Esophagus squamous epithelium (tissue), 5 donors: ENCODE measurements around the gene MMEL1. TPM values are rescaled to one million over a fixed set of nuclear protein-coding genes. Genes with fewer than 3 reads are reported as not detected.

Experiments
- DNase-seq: peaks from one replicate; lab custom pipeline; 2025; lab: John Stamatoyannopoulos, UW
- H3K27ac ChIP-seq, 4 donors: fragments of 200-600 bp; sonication (generic); one replicate each; pipeline ENCODE4 v1.5.1; 2016 to 2019; ENCODE audit warnings: mild to moderate bottlenecking in 1 of 4
- H3K27me3 ChIP-seq, 4 donors: fragments of 200-600 bp; sonication (generic); 1 replicate in 3 of 4; 2 replicates in 1 of 4; pipeline versions ENCODE4 v1.5.1 to v1.6.0; 2017 to 2021; ENCODE audit warnings: antibody characterized with exemption in 1 of 4
- H3K36me3 ChIP-seq, 3 donors: fragments of 200-600 bp; sonication (generic); one replicate each; pipeline ENCODE4 v1.5.1; 2016 to 2019
- H3K4me1 ChIP-seq, 3 donors: fragments of 200-600 bp; sonication (generic); one replicate each; pipeline ENCODE4 v1.5.1; 2017 to 2019
- H3K4me3 ChIP-seq, 4 donors: fragments of 200-600 bp; sonication (generic); 1 replicate in 3 of 4; 2 replicates in 1 of 4; pipeline ENCODE4 v1.5.1; 2016 to 2019; ENCODE audit warnings: mild to moderate bottlenecking in 2 of 4, moderate library complexity in 1 of 4
- H3K9me3 ChIP-seq, 3 donors: fragments of 200-600 bp; sonication (generic); one replicate each; pipeline ENCODE4 v1.5.1; 2016 to 2019
- POLR2A ChIP-seq, 4 donors: fragments of 450-650 bp; IDR thresholded peaks; one replicate each; pipeline ENCODE4 v1.6.1; 2017; ENCODE audit warnings: antibody characterized with exemption in 4 of 4, mild to moderate bottlenecking in 4 of 4, moderate library complexity in 3 of 4
- WGBS, 2 donors: methylation state at CpG; one replicate each; pipeline ENCODE4 v1.1.5; 2018; 5-methylcytosine and 5-hydroxymethylcytosine counted together
- intact Hi-C: fragments of 100-400 bp; cut with DNase I; formaldehyde crosslinking; loops from one replicate; pipeline ENCODE4 v1.15.0; 2022
- total RNA-seq, 4 donors: library from RNA; depleted of rRNA; stranded (reverse); fragments of >200 nt; gene quantifications; one replicate each; pipeline ENCODE4 v1.1.0, GENCODE V29; 2016
- TF ChIP-seq, protein P1 (sequence below), 6 experiments: fragments of 450-650 bp in 4 of 6; fragments of 200-600 bp in 2 of 6; sonication (generic) in 2 of 6; IDR thresholded peaks; one replicate each; pipeline ENCODE4 v1.5.1; 2016 to 2019; ENCODE audit warnings: antibody characterized with exemption in 6 of 6, mild to moderate bottlenecking in 4 of 6, moderate library complexity in 4 of 6
- donor health status: DM: yes; HTN: yes; CAD: no.

Gene MMEL1
- total RNA-seq, 4 donors from 2014 or later: 3.1 TPM; not detected in 3

DNA sequence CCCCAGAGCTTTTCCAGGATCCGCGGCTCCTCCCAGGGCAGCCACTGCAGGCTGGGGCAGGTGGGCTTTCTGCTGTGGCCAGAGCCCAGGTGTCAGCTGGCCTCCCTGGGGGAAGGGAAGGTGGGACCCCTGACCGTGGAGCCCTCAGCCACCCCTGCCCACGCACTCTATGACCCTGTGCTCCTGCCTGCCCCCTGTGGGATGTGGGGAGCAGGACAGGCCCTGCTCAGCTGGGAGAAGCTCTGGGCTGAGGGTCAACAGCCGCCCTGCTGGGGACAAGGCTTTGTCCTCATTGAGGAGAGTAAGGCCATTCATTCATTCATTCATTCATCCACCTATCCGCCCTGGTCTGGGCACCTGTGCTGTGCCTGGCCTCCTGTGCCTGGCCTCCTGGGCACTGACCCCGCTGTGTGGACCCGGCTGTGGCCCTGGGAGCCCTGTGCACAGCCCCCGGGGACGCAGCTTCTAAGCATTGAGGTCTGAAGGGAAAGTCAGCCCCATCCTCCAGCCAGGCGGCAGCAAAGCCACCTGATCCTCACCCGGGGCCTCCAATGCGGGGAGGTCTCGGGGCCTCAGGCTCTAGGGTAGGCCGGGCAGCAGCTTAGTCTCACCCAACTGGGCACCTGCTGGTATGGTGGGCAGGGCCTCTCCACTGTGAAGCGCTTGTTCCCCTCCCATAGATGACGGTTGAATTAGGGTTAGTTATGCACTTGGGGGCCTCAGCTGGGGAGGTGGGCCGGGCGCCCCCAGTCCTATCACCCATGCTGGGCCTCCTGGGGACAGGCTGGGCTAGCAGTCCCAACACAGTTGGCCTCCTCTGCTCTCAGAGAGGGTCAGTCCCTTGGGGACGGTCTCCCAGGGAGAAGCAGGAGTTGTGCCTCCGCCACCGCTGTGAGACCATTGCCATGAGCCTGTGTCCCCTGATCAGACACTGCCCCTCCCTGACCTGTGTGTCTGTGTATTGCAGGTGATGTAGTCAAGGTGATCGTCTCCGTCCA is 70.6 kb downstream of the MMEL1 start:
- peaks cover 11 to 59% (median 15%) of the 10 kb centered on the region in 3 donors for H3K36me3 ChIP-seq
- H3K4me1 ChIP-seq: peaks cover 6 to 27% (median 17%) of the 10 kb centered on the region in 3 donors
- H3K27ac ChIP-seq: no peak overlapping the region
- 87 to 100% methylated on average over 1 to 8 of the region's 24 CpGs for WGBS, 2 donors
- no peak overlapping the region for H3K4me3 ChIP-seq
- peaks cover 0 to 17% (median 0%) of the 10 kb centered on the region in 4 donors for H3K27me3 ChIP-seq
- H3K9me3 ChIP-seq: no peaks in the 10 kb centered on the region
- TF ChIP-seq, protein P1, sequence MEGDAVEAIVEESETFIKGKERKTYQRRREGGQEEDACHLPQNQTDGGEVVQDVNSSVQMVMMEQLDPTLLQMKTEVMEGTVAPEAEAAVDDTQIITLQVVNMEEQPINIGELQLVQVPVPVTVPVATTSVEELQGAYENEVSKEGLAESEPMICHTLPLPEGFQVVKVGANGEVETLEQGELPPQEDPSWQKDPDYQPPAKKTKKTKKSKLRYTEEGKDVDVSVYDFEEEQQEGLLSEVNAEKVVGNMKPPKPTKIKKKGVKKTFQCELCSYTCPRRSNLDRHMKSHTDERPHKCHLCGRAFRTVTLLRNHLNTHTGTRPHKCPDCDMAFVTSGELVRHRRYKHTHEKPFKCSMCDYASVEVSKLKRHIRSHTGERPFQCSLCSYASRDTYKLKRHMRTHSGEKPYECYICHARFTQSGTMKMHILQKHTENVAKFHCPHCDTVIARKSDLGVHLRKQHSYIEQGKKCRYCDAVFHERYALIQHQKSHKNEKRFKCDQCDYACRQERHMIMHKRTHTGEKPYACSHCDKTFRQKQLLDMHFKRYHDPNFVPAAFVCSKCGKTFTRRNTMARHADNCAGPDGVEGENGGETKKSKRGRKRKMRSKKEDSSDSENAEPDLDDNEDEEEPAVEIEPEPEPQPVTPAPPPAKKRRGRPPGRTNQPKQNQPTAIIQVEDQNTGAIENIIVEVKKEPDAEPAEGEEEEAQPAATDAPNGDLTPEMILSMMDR (IDR thresholded peaks at IDR 0.05): peak in 3 of 6 experiments; percentile 25 to 54 (median 35)
- no peak for TF ChIP-seq POLR2A (IDR thresholded peaks at IDR 0.05)
- DNase-seq: no peak
- intact Hi-C loops: no loop called here

DNA sequence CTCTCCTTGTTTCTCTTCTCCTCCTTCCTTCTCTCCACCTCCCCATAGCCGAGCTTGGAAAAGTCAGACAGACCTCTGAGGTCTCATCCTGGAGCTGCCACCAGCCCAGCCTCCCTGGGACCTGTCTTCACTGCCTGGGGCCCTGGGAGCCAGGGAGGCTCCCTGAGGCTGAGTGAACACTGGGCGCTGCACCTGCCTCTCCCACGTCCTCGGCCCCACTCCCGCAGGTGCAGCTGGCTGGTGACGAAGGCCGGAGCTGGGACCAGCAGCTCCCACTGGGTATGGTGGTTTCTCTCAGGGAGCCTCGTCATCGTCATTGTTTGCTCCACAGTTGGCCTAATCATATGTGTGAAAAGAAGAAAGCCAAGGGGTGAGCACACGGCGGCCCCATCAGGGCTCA is 71.4 kb downstream of the MMEL1 start:
- intact Hi-C loops: no loop called here
- Histone ChIP-seq H3K4me1 (peaks cover 11 to 34% (median 20%) of the 10 kb centered on the region in 3 donors), H3K9me3 (no peaks in the 10 kb centered on the region), H3K27me3 (peaks cover 0 to 9% (median 0%) of the 10 kb centered on the region in 4 donors), H3K27ac (no peak overlapping the region), H3K36me3 (peaks cover 11 to 59% (median 15%) of the 10 kb centered on the region in 3 donors), H3K4me3 (no peak overlapping the region)
- no peak for DNase-seq
- WGBS, 2 donors: 60 to 79% methylated on average over 1 to 6 of the region's 11 CpGs
- no peak for TF ChIP-seq POLR2A (IDR thresholded peaks at IDR 0.05)

DNA sequence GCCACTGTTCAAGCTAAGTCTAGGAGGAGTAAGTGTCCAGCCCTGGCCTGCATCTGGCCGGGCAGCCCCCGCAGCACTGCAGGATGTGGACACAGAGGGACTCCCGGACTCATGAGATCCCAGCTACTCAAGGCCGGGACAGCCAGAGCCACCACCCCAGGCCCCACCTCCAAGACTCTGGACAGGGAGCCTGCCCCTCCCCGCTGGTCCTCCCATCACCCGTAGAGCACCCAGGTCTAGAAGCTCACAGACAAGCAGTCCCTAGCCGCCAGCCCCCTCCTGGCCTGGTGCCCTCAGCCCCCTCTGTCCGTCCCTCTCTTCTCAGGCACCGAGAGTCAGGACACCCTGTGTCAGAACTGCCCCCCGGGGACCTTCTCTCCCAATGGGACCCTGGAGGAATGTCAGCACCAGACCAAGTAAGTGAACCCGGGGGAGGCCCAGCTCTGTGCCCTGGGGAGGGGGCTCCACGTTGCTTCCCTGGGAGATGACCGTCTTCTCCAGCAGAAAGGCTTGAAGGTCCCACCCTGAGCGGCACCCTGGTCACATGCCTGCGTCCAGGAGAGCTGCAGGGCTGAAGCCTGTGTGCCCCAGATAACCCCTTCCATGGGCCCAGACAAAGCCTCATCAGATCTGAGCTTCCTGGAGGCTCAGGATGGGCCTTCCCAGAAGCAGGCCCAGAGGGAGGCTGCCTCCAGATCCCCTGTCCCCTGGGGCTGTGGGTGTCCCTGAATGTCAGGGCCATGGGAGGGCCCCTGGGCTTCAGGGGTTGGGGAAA is 72.3 kb downstream of the MMEL1 start:
- peaks cover 11 to 59% (median 15%) of the 10 kb centered on the region in 3 donors for H3K36me3 ChIP-seq
- WGBS, 2 donors: 60 to 91% methylated on average over 2 to 4 of the region's 15 CpGs
- intact Hi-C loops: no loop called here
- DNase-seq: no peak
- H3K9me3 ChIP-seq: no peaks in the 10 kb centered on the region
- H3K27me3 ChIP-seq: no peaks in the 10 kb centered on the region
- no peak overlapping the region for H3K27ac ChIP-seq
- no peak overlapping the region for H3K4me3 ChIP-seq
- no peak for TF ChIP-seq POLR2A (IDR thresholded peaks at IDR 0.05)
- TF ChIP-seq, protein P1 (IDR thresholded peaks at IDR 0.05): no peak
- peaks cover 16 to 41% (median 26%) of the 10 kb centered on the region in 3 donors for H3K4me1 ChIP-seq

DNA sequence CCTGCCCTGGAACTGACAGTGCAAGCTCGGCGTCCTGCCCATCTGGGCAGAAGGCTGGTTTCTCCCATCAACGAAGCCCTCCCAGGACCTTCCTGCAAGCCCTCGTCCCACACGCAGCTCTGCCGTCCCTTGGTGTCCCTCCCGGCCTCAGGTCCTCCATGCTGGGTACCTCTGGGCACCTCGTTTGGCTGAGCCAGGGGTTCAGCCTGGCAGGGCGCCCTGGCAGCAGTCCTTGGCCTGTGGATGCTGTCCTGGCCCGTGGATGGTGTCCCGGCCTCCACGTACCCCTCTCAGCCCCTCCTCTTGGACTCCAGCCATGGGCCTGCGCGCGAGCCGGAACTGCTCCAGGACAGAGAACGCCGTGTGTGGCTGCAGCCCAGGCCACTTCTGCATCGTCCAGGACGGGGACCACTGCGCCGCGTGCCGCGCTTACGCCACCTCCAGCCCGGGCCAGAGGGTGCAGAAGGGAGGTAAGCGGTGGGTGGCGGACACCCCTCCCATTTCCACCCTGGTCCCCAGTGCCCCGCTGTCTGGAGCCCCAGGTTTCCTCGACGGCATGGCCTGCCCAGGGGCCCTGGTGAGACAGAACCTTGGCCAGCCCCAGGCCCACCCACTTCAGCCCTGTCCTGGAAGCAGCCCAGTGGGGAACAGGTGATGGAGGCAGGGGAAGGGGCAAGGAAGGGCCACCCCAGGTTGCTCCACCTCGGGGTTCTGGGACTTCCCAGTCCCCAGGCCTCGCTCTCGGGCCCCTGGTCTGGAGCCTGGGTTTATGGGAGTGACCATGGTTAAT is 73.1 kb downstream of the MMEL1 start:
- Histone ChIP-seq H3K36me3 (peaks cover 11 to 59% (median 15%) of the 10 kb centered on the region in 3 donors), H3K27me3 (no peaks in the 10 kb centered on the region), H3K4me1 (peaks cover 22 to 49% (median 33%) of the 10 kb centered on the region in 3 donors), H3K27ac (no peak overlapping the region), H3K9me3 (no peaks in the 10 kb centered on the region), H3K4me3 (no peak overlapping the region)
- WGBS, 2 donors: 89 to 94% methylated on average over 9 to 17 of the region's 35 CpGs
- intact Hi-C loops: no loop called here
- TF ChIP-seq, protein P1 (IDR thresholded peaks at IDR 0.05): no peak
- no peak for TF ChIP-seq POLR2A (IDR thresholded peaks at IDR 0.05)
- no peak for DNase-seq

DNA sequence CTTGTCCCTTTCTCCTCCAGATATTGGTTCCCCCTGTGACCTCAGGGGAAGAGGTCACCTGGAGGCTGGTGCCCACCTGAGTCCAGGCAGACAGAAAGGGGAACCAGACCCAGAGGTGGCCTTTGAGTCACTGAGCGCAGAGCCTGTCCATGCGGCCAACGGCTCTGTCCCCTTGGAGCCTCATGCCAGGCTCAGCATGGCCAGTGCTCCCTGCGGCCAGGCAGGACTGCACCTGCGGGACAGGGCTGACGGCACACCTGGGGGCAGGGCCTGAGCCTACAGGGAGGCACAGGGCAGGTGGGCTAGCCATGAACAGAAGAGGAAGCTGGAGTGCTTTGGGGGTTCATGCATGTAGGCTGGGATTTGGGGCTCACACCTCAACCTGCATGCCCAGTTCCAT is 74.0 kb downstream of the MMEL1 start:
- Histone ChIP-seq H3K27ac (no peak overlapping the region), H3K27me3 (no peaks in the 10 kb centered on the region), H3K4me3 (no peak overlapping the region), H3K36me3 (peaks cover 11 to 59% (median 15%) of the 10 kb centered on the region in 3 donors), H3K4me1 (peaks cover 22 to 58% (median 34%) of the 10 kb centered on the region in 3 donors), H3K9me3 (no peaks in the 10 kb centered on the region)
- no peak for DNase-seq
- no peak for TF ChIP-seq POLR2A (IDR thresholded peaks at IDR 0.05)
- TF ChIP-seq, protein P1 (IDR thresholded peaks at IDR 0.05): no peak
- intact Hi-C loops: no loop called here
- WGBS, 2 donors: 90% methylated on average over 2 of the region's 6 CpGs; no CpG with 5 or more reads in 1 of the 2 donors
